NB4 (cell line): ENCODE measurements around the gene TMEM135.

Experiments
- DNase-seq: peaks from one replicate; pipeline ENCODE4 v3.0.0; 2010; ENCODE audit warnings: low read depth
- H3K4me3 ChIP-seq: one replicate; pipeline ENCODE4 v1.5.1; 2011; ENCODE audit warnings: mild to moderate bottlenecking, low read depth, low read length, moderate library complexity
- MYC ChIP-seq: IDR thresholded peaks from 2 replicates; pipeline ENCODE4 v1.6.1; 2011; ENCODE audit warnings: low read depth, low read length
- POLR2A ChIP-seq: IDR thresholded peaks from 2 replicates; pipeline ENCODE4 v1.6.1; 2011; ENCODE audit warnings: mild to moderate bottlenecking; ENCODE audit not compliant: insufficient read length; ENCODE audit errors: extremely low read depth
- TF ChIP-seq, protein P1 (sequence below): IDR thresholded peaks from 2 replicates; pipeline ENCODE4 v1.6.1; 2011; ENCODE audit warnings: low read depth, low read length
- TF ChIP-seq, protein P2 (sequence below): IDR thresholded peaks from one replicate; pipeline ENCODE4 v1.5.1; 2012; ENCODE audit warnings: low read depth, low read length

Gene TMEM135

DNA sequence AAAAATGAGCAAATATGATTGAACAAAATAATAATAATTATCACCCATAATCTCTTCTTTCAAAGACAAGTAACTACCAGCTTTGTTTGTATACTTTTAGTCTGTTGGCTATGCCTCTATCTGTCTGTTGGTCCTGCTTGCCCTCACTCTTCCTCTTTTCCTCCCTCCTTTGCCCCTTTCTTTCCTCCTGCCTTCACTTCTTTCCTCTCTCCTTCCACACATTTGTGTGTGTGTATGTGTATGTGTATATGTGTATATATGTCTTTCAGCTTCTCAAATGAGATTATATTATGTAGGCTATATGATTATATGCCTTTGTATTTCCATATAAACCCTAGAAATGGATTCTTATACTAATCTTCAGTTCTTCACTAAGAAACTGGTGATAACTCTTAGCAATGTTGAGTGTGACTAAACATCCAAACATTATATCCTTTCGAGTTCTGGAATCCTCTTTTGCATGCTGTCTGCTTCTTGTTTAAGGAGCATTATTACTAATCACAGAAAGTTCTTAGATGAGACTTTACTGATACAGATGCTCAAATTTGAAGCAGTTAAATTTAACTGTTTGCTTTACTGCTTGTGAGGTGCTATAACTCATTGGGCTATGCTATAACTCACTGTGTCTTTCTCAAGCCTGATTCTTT lies 219.1 kb downstream of the TMEM135 start:
- TF ChIP-seq, protein P1, sequence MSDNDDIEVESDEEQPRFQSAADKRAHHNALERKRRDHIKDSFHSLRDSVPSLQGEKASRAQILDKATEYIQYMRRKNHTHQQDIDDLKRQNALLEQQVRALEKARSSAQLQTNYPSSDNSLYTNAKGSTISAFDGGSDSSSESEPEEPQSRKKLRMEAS: no peak
- TF ChIP-seq, protein P2, sequence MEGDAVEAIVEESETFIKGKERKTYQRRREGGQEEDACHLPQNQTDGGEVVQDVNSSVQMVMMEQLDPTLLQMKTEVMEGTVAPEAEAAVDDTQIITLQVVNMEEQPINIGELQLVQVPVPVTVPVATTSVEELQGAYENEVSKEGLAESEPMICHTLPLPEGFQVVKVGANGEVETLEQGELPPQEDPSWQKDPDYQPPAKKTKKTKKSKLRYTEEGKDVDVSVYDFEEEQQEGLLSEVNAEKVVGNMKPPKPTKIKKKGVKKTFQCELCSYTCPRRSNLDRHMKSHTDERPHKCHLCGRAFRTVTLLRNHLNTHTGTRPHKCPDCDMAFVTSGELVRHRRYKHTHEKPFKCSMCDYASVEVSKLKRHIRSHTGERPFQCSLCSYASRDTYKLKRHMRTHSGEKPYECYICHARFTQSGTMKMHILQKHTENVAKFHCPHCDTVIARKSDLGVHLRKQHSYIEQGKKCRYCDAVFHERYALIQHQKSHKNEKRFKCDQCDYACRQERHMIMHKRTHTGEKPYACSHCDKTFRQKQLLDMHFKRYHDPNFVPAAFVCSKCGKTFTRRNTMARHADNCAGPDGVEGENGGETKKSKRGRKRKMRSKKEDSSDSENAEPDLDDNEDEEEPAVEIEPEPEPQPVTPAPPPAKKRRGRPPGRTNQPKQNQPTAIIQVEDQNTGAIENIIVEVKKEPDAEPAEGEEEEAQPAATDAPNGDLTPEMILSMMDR: no peak
- no peak for TF ChIP-seq MYC
- TF ChIP-seq POLR2A: no peak
- no peak overlapping the region for H3K4me3 ChIP-seq
- DNase-seq: no peak

DNA sequence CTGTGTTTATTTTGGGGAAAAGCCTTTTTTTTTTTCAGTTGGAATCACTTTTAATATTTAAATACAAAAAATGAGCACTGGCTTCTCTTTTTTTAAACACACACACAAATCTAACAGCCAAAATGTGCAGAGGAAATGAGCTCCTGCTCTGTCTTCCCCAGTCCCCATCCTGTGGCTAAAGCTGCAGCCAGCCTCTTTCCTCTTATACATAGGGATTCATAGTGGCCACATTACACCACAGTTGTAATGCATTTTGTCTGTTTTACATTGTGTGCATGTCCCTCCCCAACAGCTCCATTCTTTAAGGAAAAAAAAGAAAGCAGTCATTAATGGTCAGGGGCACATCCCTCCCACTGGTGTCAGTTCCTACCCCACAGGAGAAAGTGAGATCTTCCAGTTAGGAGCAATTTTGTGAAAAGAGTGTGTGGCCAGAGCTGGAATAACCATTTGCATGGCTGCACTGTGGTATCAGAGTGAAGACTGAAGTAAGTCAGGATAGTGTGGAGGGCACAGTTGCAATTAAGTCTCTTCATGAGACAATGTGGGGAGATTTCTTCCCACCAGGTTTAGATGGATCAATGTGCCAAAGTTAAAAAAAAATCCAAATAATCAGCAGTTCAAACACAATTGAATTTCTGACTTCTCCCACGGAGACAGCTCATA lies 220.6 kb downstream of the TMEM135 start:
- no peak for DNase-seq
- TF ChIP-seq MYC (no peak), POLR2A (no peak)
- TF ChIP-seq, protein P2: no peak
- TF ChIP-seq, protein P1: no peak
- H3K4me3 ChIP-seq: no peak overlapping the region

GRCh38 chr11:87259736-87260135 lies 222.0 kb downstream of the TMEM135 start:
- TF ChIP-seq, protein P1: no peak
- no peak for TF ChIP-seq POLR2A
- TF ChIP-seq MYC: no peak
- TF ChIP-seq, protein P2: no peak
- DNase-seq: no peak
- no peak overlapping the region for H3K4me3 ChIP-seq

DNA sequence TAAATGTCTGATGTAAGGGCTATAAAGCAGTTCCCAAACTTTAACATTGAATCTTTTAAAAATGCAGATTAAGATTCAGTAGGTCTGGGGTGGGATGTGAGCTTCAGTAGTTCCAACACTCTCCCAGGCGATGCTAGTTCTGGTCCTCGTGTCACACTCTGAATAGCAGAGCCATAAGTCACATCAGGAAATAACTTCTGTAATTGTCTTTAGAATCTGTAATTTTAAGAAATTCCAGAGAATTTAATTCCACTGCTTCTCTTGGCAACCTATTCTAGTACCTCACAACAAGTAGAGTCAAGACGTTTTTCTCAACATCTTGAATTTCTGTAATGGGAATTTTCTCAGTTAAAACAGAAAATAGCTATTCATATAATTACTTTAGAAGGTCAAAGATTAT lies 223.1 kb downstream of the TMEM135 start:
- TF ChIP-seq, protein P1: no peak
- TF ChIP-seq, protein P2: no peak
- TF ChIP-seq POLR2A (no peak), MYC (no peak)
- no peak for DNase-seq
- H3K4me3 ChIP-seq: no peak overlapping the region

GRCh38 chr11:87263264-87263838 lies 225.6 kb downstream of the TMEM135 start:
- TF ChIP-seq POLR2A (no peak), MYC (no peak)
- TF ChIP-seq, protein P2: no peak
- TF ChIP-seq, protein P1: no peak
- no peak for DNase-seq
- H3K4me3 ChIP-seq: no peak overlapping the region
